ENCODE data around the gene SLC2A9.

The SLC2A9 gene

DNA sequence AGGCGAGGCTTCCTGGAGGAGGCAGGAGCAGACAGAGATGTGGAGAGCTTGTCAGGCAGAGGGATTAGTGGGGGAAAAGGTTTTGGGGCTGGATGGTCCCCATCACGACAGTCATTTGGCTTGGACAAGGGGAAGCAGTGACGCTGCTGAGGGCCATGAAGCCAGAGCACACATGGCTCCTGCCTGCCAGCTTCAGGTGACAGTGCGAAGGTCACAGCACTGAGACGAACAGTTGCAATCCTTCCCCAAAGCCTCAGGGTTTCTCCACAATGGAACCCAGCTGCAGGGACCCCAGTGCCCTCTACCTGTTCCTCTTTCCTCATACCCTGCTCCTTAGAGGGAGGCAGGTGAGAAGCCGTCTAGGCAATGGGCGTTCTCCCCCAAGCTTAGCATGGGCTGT, 129.6 kb downstream of the SLC2A9 start:
- no peak for DNase-seq (ENCODE audit: low read depth)

DNA sequence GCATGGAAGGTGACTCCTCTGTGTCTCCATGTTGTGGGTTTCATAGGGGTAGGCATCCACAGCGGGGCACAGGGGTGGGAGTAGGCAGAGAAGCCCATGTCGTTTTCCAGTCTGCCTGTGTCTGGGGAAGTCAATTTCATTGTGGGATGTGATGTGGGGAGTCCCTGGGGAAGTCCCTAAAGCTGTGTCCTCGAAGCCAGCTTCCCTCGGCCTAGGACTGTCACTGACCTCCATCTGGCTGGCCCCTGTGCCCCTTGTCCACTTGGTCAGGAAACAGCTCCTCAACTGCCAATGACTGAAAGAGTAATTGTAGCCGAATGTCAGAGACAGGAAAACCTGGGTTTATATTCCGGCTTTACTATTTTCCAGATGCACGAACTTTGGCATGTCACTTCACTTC, 130.2 kb downstream of the SLC2A9 start:
- no peak for DNase-seq (ENCODE audit: low read depth)

DNA sequence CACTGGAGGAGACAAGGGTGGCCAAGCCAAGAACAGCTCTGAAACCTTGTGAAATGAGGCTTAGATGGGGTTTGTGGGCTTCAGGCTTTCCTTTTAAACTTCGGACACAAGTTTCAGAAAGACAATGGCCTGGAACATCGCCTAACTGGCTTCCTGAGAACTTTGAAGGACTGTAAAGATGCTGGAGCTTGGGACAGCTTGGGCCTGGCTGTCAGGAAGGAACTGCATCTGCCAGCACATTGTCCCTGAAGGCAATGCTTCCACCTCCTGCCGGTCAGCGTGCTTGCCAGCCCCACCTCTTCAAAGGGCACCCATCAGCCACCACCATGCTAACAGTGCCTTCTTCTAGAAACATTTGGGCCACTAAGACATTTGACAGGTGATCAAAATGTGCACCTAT, 132.0 kb downstream of the SLC2A9 start:
- no peak for DNase-seq (ENCODE audit: low read depth)

DNA sequence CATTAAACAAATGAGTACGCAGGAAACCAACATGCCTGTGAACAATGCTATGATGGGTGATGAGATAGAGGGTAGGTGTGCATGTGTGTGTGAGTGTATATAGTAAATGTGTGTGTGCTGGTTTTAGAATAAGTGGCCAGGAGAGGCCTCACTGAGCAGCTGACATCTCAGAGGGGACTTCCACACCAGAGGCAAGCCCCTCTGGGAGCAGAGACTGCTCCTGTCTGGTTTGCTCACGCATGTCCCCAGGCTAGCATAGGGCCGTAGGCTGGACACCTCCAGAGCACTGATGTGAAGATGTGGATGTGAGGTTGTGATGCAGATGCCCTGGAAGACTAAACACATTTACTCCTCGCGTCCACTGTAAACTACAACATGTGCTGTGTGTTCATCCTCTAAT, 135.3 kb downstream of the SLC2A9 start:
- DNase-seq (ENCODE audit: low read depth) = no peak

DNA sequence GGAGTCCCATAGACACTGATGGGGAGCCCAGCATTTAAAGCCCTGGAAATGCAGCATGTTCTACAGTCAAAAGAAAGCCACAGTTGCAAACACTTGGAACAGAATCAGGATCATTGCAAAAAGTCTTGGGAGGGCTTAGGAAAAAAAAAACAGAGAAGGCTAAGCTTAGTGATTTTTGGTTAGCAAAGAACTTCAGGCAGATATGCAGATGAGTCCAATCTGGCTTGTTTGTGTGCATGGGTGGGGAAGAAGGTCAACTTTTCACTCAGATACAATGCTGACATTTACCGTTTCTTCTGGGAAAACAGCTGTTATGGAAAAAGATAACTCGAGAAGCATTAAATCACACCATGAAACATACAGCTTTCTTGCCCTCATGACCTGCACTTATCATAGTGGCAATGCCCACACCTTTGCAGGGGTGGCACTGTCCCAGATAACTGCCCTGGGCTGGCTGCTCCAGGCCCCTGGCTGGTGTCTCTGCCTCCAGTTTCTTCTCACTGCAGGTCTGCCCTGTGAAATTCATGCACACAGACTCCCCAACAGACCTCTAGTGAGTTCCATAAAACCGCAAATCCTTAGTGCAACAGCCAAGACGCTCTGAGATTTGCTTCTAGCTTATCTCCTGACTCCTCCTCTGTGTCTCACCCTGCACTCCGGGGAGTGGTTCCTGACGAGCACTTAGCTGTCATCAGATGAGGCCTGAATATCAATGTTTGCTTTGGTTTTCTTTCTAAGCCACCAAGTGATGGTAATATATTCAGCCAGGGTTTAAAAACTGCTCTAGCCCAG, 140.7 kb downstream of the SLC2A9 start:
- no peak for DNase-seq (ENCODE audit: low read depth)

DNA sequence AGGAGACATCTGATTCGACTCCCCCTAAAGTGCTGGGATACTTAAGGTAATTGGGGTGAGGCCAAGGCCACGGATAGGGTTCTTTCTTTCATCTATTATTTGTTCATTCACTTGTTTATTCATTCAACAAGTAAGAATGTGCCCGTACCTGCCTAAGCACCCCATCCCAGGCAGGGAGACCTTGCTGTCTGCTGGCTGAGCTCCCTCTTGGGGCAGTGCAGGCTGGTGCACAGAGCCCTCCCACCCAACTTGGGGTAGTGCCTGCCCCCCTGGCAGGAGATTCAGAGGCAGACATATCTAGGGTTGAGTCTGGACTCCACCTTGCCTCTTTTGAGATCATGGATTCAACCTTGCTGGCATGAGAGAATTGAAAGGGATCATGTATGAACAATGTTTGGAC, 144.2 kb downstream of the SLC2A9 start:
- no peak for DNase-seq (ENCODE audit: low read depth)

DNA sequence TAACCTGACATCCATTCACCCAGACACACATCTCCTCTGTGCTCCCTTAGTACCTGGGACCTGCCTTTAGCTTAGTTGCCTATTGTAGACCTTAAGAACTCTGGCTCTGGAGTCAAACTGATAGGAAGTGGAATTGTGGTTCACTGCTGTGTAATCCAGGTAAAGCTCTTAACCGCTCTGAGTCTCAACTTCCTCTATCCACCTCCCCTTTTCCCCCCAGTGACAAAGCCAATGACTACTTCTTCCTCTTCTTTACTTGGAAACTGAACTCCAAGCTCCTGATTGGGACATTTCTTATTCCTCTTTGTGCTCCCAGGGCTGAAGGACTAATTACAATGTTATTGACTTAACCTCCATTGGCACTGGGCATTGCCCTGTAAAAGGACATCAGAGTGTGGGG, 145.8 kb downstream of the SLC2A9 start:
- no peak for DNase-seq (ENCODE audit: low read depth)

DNA sequence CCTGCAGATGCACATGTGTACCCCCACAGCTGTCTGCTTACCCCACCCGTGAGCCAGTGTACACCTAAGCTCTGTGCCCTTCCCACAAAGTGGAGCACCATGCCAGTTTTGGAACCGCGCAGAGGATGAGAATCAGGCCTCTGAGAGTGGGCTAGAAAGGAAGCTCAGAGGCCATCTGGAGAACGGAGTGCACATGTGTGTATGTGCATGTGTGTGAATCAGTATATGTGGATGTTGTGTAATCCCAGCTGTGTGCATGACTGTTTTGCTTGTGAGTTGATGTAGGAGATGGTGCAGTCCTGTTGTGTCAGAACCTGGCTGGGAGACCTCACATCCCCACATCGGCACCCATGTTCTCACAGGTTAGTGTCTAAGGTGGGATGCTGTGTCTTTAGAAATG, 146.9 kb downstream of the SLC2A9 start:
- DNase-seq (ENCODE audit: low read depth) = no peak

DNA sequence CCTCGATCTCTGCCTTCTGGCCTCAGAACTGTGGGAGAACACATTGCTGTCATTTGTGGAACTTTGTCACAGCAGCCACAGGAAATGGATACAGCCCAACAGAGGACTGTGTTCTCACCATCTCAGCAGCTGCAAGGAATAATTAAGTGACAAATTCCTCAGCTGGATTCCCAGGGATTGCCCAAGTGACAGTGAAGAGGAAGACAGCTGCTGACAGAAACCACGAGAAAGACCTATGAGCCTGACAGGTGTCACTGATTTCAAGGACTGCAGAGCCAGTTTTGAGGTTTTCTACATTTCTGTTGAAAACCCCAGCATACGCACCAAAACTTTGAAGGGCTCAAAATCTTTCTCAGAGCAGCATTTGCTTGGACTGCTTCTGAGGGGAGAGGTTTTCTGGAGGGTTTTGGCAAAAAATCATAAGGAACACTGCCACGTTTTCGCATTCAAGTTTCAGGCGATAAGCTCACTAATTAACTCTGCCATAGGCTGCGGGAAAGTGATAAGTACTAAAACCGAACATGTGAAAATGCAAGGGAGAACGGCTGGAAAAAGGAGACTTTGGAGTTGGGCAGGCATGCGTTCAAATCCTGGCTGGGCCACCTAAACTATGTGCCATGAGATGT, 151.0 kb downstream of the SLC2A9 start:
- DNase-seq (ENCODE audit: low read depth) = no peak

DNA sequence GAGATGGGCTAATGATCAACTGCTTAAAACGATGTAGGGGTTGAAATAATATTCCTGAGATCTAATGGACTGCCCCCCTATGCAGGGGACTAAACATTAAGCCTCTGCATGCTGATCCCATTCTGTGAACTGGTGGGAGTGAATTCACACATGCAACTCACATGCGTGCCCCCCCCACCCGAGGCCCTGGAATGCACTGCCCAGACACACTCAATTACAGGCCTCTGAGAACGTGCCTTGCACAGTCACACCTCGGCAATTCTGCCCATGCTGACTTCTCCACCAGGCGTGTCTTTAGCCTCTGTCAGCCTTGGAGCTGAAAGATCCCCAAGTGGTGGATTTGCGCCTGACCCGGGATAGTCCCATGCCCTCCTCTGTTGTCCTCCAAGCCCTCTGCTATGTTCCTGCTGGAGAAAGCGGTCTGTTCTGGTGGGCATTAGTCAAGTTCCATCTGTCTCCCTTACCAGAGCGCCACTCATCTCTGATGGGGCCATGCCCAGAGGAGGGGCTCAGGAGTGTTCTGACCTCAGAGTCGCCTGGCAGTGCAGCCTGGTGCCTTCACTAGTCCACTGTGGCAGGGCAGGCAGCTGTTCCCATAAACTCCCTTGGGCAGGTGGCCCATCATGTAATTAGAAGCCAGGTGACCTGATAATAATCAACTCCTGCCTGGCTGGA, 153.4 kb downstream of the SLC2A9 start:
- DNase-seq (ENCODE audit: low read depth) = no peak

DNA sequence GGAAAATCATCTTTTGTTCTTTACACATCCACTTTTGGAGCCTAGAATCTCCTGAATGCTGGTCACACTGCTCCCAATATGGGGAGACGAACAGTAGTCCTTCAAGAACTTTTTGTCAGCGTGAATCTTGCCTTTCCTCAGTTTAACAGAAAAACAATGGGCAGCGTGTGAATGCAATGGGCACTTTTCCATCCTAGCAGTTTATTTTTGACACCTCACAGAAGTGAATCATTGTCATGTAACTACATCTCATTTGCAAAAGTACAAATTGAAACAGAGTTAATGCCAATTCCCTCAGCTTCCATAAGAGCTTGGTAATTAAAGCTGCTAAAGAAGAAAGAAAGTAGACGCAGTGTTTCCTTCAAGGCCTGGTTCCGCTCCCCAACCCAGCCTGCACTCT, 154.4 kb downstream of the SLC2A9 start:
- no peak for DNase-seq (ENCODE audit: low read depth)

DNA sequence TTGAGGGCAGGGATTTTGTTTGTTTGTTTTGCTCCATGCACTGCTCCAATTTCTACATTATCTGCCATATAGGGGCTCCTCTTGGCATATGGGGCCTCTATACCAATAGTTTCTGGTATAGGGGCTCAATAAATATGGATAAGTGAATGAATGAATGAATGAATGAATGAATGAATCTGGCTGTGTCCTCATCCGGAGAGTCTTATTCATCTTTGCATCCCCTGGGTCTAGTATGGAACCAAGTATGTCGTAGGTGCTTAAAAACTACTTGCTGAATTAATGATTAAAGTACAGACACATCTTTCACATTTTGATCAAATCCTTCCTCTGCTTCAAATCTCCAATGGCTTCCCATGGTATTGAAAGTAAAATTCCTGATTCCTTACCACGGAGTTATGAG, 159.7 kb downstream of the SLC2A9 start:
- DNase-seq (ENCODE audit: low read depth) = no peak

DNA sequence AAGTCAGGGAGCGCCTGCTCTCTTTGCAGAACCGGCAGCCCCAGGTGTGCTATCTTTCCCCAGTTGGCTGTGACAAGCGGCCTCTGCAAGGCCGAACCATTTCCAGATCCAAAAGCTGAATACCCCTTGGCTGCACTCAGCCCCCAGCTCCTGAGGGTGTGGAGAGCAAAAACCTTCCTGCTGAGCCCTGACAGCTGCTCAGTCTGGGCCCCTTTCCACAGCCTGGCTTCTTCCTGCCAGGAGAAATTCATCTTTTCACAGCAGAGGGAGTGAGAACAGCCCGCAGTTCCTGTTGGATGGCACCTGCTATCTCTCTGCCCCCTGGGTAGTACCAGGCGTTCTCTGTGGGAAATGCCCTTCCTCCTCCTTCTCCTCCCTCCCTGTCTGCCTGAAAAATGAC, 161.5 kb downstream of the SLC2A9 start:
- DNase-seq (ENCODE audit: low read depth) = no peak

DNA sequence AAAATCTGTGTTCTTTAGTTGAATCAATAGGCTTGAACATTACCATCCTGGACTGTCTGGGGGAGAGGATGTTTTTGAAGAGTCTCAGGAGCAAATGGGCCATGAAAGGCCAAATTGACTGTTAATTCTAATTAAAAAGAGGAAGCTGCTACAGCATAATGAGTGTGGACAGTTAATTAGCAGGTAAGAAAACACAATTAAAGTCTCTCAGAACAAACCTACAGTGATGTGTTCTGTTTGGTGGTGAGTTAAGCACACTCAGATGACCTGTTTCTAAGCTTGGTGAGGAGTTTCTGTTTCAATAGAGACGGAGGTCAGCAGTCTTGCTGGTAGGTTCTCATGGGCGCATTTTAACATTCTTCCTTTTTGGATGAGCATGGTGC, 171.8 kb downstream of the SLC2A9 start:
- no peak for DNase-seq (ENCODE audit: low read depth)

DNA sequence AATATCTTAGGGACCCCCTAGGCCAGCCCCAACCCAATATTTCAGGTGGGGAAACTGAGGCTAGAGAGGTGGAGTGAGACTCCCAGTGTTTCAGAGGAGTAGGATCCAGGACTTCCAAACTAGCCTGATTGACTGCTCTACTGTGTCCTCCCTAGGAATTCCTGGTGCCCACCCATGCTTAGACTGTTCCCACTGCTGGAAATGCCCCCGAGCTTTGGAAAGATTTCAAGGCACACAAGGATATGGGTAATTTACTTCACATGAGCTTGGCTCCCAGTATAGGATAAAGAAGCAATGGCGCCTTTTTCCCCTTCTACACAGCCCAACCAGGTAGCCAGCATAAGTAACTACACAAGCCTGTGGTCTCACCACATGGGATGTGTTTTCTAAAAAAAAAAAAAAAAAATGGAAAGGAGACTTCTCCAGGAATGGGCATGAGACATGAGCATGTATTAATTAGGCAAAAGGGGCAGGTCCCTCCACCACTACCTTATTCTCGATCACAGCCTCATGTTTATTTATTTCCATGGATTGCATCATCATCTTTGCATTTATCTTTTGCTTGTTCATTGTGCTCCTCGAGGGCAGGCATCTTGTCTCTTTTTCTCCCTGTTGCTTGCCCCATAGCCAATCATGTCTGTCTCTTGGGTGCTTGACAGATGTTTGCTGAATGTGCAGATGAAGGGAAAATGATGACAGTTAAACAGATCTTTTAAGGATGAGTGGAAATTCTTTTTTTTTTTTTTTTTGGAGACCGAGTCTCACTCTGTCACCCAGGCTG, 173.1 kb downstream of the SLC2A9 start:
- DNase-seq (ENCODE audit: low read depth) = no peak

DNA sequence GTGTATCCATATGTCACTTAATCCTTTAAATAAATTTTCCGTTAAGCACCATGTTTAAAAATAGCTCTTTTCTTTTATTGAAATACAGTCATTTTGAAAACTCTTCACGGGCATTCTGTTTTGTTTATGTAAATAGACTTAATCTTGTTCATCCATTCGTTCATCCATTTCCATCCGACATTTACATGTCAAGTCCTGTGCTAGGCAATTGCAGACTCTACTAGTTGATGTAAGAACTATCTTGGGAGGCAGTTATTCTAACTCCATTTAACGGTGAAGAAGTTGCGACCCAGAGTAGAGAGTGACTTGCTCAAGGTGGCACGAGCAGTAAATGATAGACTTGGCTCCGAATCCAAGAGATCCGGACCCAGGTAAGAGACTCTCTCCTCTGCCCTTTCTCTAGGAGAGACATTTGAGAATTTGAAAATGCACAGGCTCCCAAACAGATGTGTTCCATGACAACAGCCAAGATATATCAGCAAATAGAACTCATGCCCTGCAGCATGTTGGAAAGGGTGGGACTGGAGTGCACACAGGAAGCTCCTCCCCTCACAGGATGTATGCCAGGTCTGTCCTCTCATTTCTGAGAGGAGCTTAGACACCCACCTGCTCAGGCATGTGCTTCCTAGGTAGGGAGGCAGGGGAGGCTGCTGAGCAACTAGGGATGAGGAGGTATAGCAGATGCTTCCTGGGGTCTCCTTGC, 175.4 kb downstream of the SLC2A9 start:
- DNase-seq (ENCODE audit: low read depth) = no peak

DNA sequence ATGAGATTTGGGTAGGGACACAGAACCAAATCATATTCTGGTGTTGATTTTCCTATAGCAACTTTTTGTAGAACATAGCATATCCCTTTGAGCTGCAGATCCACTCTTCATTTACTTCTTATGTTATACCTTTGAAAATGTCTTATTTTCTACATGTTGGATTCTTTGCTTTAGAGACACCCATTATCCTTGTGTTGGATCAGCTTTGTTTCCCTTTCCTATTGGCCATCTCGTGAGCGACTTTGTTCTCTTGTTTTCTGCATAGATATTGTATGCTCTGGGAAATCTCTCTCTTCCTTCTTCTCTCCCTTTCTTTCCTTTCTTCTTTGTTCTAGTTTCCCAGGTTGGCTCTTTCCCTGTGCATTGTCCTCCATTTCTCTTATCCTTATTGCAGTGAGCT, 180.2 kb downstream of the SLC2A9 start:
- no peak for DNase-seq (ENCODE audit: low read depth)

DNA sequence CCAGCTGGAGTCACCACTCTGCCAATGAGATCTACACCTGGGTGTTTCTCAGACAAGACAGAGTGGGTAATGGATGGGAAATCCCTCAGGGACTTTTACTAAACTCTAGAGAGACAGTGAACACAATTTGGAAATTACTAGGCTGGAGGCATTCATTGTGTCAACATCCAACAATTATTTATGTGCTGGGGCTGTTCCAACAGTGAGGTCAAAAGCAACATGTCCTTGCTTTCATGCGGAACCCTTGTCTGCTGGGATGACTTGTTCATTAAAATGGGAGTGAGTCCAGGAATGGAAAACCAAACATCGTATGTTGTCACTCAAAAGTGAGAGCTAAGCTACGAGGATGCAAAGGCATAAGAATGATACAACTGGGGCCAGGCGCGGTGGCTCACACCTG, 185.9 kb downstream of the SLC2A9 start:
- DNase-seq (ENCODE audit: low read depth) = no peak

DNA sequence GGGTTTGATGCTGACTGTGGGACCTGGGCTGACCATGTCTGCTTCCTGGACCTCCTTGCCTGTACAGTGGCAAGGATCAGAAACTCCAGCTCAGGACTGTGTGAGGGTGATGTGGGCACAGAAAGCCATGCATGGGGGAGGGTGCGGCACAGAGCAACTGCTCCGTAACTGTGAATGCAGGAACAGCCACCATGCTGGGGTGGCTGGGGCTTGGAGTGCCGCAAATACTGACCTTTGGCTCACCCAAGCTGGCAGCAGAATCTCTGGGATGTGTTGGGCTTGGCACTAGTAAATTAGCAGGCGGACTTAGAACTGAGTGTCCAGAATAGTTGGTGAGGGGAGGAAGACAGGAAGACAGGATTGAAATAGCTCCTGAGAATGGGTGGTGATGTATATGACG, 187.9 kb downstream of the SLC2A9 start:
- no peak for DNase-seq (ENCODE audit: low read depth)

DNA sequence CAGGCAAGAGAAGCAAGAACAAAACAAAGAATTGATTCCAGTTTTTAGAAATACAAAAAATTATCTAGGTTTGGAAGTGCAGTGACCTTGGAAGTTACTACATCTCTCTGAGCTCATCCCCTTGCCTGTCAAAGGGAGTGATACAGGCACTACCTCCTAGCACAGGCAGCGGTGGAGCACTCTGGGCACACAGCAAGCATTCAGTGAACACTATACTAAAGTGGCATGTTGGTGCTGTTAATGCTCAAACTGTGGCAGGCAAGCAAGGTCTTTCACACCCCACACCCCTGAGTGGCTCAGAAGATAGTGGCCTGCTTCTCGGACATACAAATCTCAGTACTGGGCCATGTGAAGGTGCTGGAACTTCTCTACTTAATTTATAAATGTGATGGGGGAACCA, 188.7 kb downstream of the SLC2A9 start:
- no peak for DNase-seq (ENCODE audit: low read depth)

DNA sequence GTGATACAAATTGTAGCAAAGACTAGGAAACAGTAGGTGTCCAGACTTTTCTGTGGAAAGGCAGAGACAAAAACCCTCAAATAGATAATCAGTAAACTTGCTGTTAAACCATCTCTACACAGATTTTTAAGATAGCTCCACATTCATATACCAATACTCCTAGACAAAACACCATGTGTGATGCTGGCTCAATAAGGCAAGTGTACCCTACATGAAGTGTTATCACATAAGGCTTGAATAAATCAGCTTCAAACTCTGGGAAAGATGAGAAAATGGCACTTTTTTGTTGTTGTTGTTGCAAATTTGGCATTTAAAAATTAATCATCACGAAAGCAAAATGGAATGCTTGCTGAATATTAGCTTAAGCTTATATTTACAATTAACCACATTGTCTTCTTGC, 194.7 kb downstream of the SLC2A9 start:
- DNase-seq (ENCODE audit: low read depth) = no peak

DNA sequence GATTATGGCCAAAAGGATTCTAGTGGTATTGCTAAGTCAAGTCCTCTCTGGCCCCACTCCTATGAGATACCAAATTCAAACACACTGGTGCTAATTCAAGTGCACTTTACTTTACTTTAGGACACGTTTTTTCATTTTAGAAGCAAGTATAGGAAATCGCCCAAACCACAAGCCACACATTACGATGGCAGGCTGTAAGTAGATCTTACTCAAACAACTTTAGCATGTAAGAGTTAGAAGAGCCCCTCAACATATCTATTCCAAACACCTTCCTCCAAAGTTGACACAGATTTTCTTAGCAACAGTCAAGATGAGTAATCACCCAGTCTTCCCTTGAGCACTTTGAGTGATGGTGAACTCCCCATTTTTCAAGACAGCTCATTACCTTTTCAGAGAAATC, 196.2 kb downstream of the SLC2A9 start:
- DNase-seq (ENCODE audit: low read depth) = no peak

All from activated T-cell treated with anti-CD3 and anti-CD28 coated beads for 1 hour (primary cell).